D721Med (cell line): ENCODE data around the gene AARSD1.
"Not testable (repeated sequence)": the region's sequence is repeated elsewhere in the genome, so short reads cannot be mapped to it uniquely, and the experiment has no call there.

Experiments used
- DNase-seq: peaks from one replicate; pipeline ENCODE4 v3.0.0; 2011; ENCODE audit warnings: low spot score; ENCODE audit not compliant: insufficient read length
- FAIRE-seq: peaks from 2 replicates; lab custom pipeline; 2011; peaks lifted over from hg19 to GRCh38; lab: Jason Lieb, UNC
- CTCF ChIP-seq: IDR thresholded peaks from 2 replicates; pipeline ENCODE4 v1.5.1; 2012; ENCODE audit warnings: mild to moderate bottlenecking, control low read depth; ENCODE audit not compliant: insufficient read depth; ENCODE audit errors: missing control alignments

AARSD1 gene

GRCh38 chr17:42999003-42999525 lies 34.8 kb upstream of the AARSD1 start:
- DNase-seq (no peak), FAIRE-seq (no peak)
- no peak for TF ChIP-seq CTCF

- FAIRE-seq, result peak; percentile 58
- DNase-seq, result peak; percentile 62
These were observed 34.0 kb upstream of the AARSD1 start, which contains the start of gene RPL27 for GRCh38 chr17:42997984-42998938. RPL27 (plus strand) TSS chr17:42998419; CDS start chr17:42998751, 332 bp downstream.

GRCh38 chr17:42997390-42997983 lies 33.2 kb upstream of the AARSD1 start:
- FAIRE-seq, result no peak

More at GRCh38 chr17:42997984-42998938, 34.0 kb upstream of the AARSD1 start, which contains the start of gene RPL27:
- peak; percentile 89 for TF ChIP-seq CTCF

GRCh38 chr17:42993913-42994312 lies 29.7 kb upstream of the AARSD1 start:
- not testable (repeated sequence) for FAIRE-seq, DNase-seq

More at GRCh38 chr17:42997390-42997983, 33.2 kb upstream of the AARSD1 start:
- no peak for TF ChIP-seq CTCF
- DNase-seq, result no peak

- no peak for FAIRE-seq
- DNase-seq, result no peak
- TF ChIP-seq CTCF, result no peak
These were observed 28.6 kb upstream of the AARSD1 start for GRCh38 chr17:42992872-42993271.

- no peak for TF ChIP-seq CTCF
- FAIRE-seq (no peak), DNase-seq (no peak)
These were observed 27.2 kb upstream of the AARSD1 start for GRCh38 chr17:42991471-42991870.
